Measurements from ENCODE around the gene OXCT1. TPM values are rescaled to one million over a fixed set of nuclear protein-coding genes. Genes with fewer than 3 reads are reported as not detected.
A peak's percentile ranks its signal among the peaks of the same experiment; 100 is the strongest.

The OXCT1 gene
- total RNA-seq, 2 donors from 2014 or later = 31.2 to 50.2 TPM

DNA sequence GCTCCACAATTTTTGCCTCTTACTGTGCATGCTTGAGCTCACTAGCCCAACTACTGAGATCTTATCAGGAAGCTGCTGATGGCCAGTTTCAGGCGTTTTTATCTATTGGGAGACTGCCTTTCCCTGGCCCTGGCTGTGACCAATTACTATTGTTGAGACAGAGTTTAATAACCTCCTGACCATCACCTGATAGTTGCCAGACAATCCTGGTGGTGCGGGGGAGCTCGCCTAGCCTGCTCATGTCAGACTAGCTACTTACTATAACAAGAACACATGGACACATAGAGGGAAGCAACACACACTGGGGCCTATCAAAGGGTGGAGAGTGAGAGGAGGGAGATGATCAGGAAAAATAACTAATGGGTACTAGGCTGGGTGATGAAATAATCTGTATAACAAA lies 13.0 kb upstream of the OXCT1 start:
- ATAC-seq = no peak
- Mint-ChIP-seq H3K4me3 (no peak overlapping the region), H3K27me3 (peaks cover 21% of the 10 kb centered on the region in 2 donors), H3K9me3 (no peaks in the 10 kb centered on the region), H3K4me1 (ENCODE audit: low read depth in 2 of 2) (no peaks in the 10 kb centered on the region), H3K36me3 (no peaks in the 10 kb centered on the region), H3K27ac (no peak overlapping the region)
- DNase-seq (ENCODE audit: low spot score) = no peak

DNA sequence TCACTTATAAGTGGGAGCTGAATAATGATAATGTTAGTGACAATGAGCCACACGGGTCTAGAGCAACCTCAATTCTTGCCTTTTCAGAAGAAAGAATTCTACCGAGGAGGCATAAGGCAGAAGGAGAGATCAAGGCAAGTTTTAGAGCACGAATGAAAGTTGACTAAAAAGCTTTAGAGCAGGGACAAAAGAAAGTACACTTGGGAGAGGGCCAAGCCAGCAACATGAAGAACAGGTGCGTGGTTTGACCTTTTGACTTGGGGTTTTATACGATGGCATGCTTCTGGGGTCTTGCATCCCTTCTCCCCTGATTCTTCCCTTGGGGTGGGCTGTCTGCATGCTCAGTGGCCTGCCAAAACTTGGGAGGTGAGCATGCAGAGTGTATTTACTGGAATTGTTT lies 12.5 kb upstream of the OXCT1 start:
- DNase-seq (ENCODE audit: low spot score) (no peak), ATAC-seq (no peak)
- H3K4me3 Mint-ChIP-seq = no peak overlapping the region
- H3K36me3 Mint-ChIP-seq = no peaks in the 10 kb centered on the region
- H3K4me1 Mint-ChIP-seq (ENCODE audit: low read depth in 2 of 2) = no peaks in the 10 kb centered on the region
- no peak overlapping the region for H3K27ac Mint-ChIP-seq
- H3K27me3 Mint-ChIP-seq = peaks cover 16 to 19% of the 10 kb centered on the region in 2 donors
- no peaks in the 10 kb centered on the region for H3K9me3 Mint-ChIP-seq

DNA sequence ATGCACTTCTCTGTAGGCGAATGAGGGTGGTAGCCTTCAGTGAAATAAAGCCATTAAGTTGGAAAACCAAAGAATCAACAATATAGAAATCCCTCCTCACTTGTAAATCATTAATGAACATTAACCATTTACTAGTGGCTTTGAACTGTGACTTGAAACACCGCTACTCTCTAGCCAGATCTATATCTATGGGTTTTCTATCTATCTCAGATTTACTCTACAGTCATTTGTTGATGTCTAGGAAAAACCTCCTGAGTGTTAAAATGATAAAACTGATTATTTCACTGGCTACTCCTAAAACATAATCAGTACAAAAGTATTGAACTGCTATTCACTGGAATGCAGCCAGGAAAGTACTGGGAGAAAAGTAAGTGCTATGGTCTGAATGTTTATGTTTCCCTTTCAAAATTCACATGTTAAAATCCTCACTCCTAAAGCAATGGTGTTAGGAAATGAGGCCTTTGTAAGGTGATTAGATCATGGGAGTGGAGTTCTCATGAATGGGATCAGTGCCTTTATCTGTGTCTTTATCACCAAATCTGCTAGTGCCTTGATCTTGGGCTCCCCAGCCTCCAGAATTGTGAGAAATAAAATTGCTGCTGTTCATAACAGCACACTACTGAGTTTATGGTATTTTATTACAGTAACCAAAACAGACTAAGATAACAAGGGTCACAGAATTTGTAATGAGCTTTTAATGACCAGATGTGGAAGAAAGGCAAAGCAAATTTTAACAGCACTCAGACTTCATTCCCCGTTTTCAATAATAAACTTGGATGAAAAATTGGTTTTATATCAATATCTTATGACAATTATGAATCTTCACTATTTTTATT lies 8.6 kb upstream of the OXCT1 start:
- Mint-ChIP-seq H3K9me3 (no peaks in the 10 kb centered on the region), H3K4me3 (no peak overlapping the region), H3K4me1 (ENCODE audit: low read depth in 2 of 2) (no peaks in the 10 kb centered on the region), H3K27ac (no peak overlapping the region), H3K27me3 (peaks cover 14 to 21% of the 10 kb centered on the region in 2 donors), H3K36me3 (no peaks in the 10 kb centered on the region)
- no peak for DNase-seq (ENCODE audit: low spot score)
- ATAC-seq = no peak

DNA sequence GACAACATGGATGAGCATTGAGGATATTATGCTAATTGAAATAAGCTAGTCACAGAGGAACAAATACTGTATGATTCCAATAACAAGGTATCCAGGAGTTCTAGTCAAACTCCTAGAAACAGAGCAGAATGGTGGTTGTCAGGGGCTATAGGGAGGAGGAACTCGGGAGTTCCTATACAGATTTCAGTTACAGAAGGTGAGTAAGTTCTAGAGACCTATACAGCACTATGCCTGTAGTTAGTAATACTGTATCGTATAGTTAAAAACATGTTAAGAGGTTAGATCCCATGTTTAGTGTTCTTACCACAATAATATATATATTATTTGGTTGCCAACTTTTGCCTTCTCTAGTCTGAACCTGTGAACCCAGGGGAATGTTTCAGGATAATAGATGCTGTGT lies 7.9 kb upstream of the OXCT1 start:
- no peak overlapping the region for H3K27ac Mint-ChIP-seq
- H3K36me3 Mint-ChIP-seq = no peaks in the 10 kb centered on the region
- peaks cover 14 to 22% of the 10 kb centered on the region in 2 donors for H3K27me3 Mint-ChIP-seq
- no peaks in the 10 kb centered on the region for H3K9me3 Mint-ChIP-seq
- no peaks in the 10 kb centered on the region for H3K4me1 Mint-ChIP-seq (ENCODE audit: low read depth in 2 of 2)
- DNase-seq (ENCODE audit: low spot score) (no peak), ATAC-seq (no peak)
- H3K4me3 Mint-ChIP-seq = no peak overlapping the region

DNA sequence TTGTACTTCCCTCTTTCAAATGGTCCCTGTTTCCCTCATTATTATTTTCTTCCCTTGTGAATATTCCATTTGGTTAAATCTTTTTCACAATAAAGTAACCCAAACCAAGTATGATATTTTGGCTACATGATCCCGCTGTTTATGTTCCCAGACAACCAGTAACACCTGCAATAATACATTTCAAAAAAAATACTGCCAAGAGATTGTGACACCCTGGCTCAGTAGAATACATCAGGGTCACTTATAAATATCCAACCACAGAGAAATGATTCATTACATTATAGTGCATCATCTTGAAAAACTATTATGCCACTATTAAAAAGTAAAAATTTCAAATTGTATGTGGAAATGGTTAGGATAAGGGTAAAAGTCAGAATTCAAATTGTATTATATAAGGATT lies 7.2 kb upstream of the OXCT1 start:
- peaks cover 14 to 22% of the 10 kb centered on the region in 2 donors for H3K27me3 Mint-ChIP-seq
- no peaks in the 10 kb centered on the region for H3K9me3 Mint-ChIP-seq
- H3K4me3 Mint-ChIP-seq = no peak overlapping the region
- no peak overlapping the region for H3K27ac Mint-ChIP-seq
- ATAC-seq (no peak), DNase-seq (ENCODE audit: low spot score) (no peak)
- no peaks in the 10 kb centered on the region for H3K4me1 Mint-ChIP-seq (ENCODE audit: low read depth in 2 of 2)
- H3K36me3 Mint-ChIP-seq = no peaks in the 10 kb centered on the region

DNA sequence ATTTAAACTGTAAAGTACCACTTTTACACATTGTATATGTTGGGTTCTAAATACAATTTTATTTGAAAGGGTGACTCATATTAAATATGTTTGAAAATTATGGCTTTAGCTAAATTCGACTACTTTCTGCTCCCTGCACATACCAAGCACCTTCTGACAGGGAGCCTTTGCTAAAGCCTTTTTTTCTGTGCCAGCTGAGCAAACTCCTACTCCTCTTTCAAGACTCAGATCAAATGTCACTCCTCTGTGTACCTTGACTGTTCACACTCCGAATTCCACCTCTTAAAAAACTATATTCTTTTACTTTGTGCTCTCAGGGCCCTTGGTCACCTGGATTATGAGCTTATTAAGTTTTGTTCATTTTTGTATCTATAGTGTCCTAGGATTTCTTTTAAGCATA lies 6.5 kb upstream of the OXCT1 start:
- no peak overlapping the region for H3K27ac Mint-ChIP-seq
- H3K4me1 Mint-ChIP-seq (ENCODE audit: low read depth in 2 of 2) = no peaks in the 10 kb centered on the region
- H3K9me3 Mint-ChIP-seq = no peaks in the 10 kb centered on the region

DNA sequence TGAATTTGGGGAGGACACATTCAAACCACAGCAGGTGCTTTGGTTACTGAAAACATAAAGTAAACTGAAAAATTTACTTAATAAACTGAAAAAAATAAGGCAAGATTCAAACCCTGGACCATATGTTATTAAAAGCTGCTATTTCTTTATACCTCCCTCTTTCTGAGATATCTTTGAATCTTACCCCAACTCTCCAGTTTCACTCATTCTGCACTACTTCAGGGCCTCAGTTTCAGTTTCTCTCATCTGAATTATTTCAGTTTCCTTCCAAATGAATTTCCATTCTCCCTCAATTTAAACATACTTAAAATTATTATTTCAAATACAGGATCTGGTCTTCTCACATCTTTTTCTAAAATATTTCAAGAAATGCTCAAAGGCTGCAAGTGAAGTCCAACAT lies 4.9 kb upstream of the OXCT1 start:
- H3K4me3 Mint-ChIP-seq = no peak overlapping the region

More for the DNA sequence above, 6.5 kb upstream of the OXCT1 start:
- H3K36me3 Mint-ChIP-seq = no peaks in the 10 kb centered on the region
- DNase-seq (ENCODE audit: low spot score) (no peak), ATAC-seq (no peak)
- no peak overlapping the region for H3K4me3 Mint-ChIP-seq
- H3K27me3 Mint-ChIP-seq = peaks cover 14 to 22% of the 10 kb centered on the region in 2 donors

DNA sequence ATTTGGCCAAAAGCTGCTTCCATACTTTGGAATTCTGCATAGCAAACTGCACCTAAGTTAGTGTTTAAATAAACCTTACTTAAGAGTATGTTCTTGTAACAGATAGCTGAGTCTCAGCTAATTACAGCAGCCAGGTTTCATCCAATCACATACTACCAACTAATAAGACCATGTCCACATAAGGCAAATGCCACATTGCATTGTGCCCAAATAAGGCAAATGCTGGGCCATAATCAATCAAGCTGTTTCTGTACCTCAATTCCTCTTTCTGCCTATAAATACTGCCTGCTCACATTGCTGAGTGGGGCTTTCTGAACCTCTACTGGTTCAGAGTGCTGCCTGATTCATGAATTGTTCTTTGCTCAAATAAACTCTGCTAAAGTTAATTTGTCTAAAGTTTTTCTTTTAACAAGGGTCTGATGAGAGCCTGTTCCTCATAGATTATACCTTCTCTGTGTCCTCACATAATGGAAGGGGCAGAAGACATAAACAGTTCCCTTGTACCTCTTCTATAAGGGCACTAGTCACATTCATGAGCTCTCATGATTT lies 4.4 kb upstream of the OXCT1 start:
- no peak for DNase-seq (ENCODE audit: low spot score)
- Mint-ChIP-seq H3K27me3 (peaks cover 10 to 14% of the 10 kb centered on the region in 2 donors), H3K36me3 (no peaks in the 10 kb centered on the region), H3K9me3 (no peaks in the 10 kb centered on the region), H3K4me1 (ENCODE audit: low read depth in 2 of 2) (peaks cover 6 to 7% of the 10 kb centered on the region in 2 donors), H3K4me3 (no peak overlapping the region), H3K27ac (no peak overlapping the region)
- no peak for ATAC-seq

More for the DNA sequence above, 4.9 kb upstream of the OXCT1 start:
- Mint-ChIP-seq H3K4me1 (ENCODE audit: low read depth in 2 of 2) (peaks cover 6 to 7% of the 10 kb centered on the region in 2 donors), H3K27ac (no peak overlapping the region), H3K27me3 (peaks cover 14 to 19% of the 10 kb centered on the region in 2 donors), H3K9me3 (no peaks in the 10 kb centered on the region), H3K36me3 (no peaks in the 10 kb centered on the region)
- ATAC-seq (no peak), DNase-seq (ENCODE audit: low spot score) (no peak)

DNA sequence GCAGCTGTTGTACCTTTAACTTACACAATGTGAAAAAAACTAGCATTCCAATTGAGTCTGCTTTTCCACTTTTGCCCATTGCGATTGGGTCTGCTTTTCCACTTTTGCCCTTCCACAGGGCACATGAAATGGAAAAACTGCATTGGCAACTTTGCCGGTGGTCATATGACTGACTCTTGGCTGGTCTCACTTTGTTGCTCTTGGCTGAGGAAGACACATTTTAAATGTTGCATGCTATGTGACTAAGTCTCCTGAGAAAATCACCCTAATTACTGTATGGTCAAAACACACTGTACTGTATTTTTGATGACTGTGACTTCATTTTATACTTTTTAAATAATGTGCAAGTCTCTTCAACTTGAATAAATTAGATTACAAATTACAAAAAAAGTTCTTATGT lies 1.6 kb upstream of the OXCT1 start:
- Mint-ChIP-seq H3K27me3 (peaks cover 2 to 5% of the 10 kb centered on the region in 2 donors), H3K4me3 (no peak overlapping the region), H3K9me3 (no peaks in the 10 kb centered on the region), H3K27ac (no peak overlapping the region), H3K36me3 (no peaks in the 10 kb centered on the region), H3K4me1 (ENCODE audit: low read depth in 2 of 2) (peaks cover 23 to 29% of the 10 kb centered on the region in 2 donors)
- no peak for DNase-seq (ENCODE audit: low spot score)
- ATAC-seq = no peak

DNA sequence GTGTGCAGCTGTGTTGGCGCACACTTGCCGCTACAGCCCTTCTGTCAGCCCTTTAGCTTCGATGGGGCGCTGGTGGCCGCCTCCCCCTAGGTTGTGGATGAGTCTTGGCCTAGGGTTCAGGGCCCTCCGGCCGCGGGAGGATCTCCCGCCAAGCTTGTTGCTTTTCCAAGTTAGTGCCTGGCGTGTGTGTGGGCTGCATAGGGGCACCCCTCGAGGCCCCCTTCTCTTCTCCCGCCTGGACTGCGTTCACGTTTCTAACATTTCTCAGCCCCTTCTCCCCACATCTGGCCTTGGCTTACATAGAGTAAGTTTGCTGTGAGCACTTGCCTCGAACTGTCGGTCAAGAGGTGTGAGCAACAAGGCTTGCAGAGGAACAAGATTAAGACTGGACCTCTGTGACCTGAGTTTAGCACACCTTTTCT lies 413 bp upstream of the OXCT1 start:
- no peaks in the 10 kb centered on the region for H3K9me3 Mint-ChIP-seq
- H3K4me1 Mint-ChIP-seq (ENCODE audit: low read depth in 2 of 2) = peaks cover 27 to 37% of the 10 kb centered on the region in 2 donors
- H3K27ac Mint-ChIP-seq = peak overlapping the region; percentile 79 to 82
- DNase-seq (ENCODE audit: low spot score) = no peak
- ATAC-seq = no peak
- H3K36me3 Mint-ChIP-seq = no peaks in the 10 kb centered on the region
- H3K4me3 Mint-ChIP-seq = peak overlapping the region; percentile 89
- H3K27me3 Mint-ChIP-seq = peaks cover 0 to 5% of the 10 kb centered on the region in 2 donors

DNA sequence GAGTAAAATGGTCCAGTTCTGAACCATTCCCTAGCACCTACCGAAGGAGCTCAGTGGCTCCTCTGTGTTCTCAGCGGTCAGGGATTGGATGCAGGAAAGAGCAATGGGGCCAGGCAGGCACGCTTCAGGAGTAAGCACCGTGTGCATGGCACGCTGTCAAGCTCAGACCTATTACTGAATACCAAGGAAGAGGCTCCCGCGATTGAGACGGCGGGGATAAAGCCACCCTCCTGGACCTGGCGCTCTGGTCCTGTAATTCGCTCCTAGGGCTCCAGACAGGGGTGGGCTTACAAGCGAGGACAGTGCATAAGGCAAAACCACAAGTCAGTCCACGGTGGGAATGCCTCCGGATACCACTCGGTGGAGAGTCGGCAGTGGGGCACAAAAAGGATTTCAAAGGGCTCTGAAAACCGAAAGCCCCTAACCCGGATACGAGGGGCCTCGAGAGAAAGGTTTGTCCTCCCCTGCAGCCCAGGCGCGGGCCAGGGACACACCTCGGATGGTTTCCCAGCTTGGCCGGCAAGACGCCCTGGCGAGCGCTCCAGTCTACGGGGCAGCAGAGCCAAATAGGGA lies 988 bp downstream of the OXCT1 start:
- H3K4me1 Mint-ChIP-seq (ENCODE audit: low read depth in 2 of 2) = peaks cover 33 to 51% of the 10 kb centered on the region in 2 donors
- ATAC-seq = no peak
- H3K4me3 Mint-ChIP-seq = peak overlapping the region; percentile 89
- peaks cover 0 to 2% of the 10 kb centered on the region in 2 donors for H3K27me3 Mint-ChIP-seq
- no peaks in the 10 kb centered on the region for H3K9me3 Mint-ChIP-seq
- DNase-seq (ENCODE audit: low spot score) = no peak
- H3K27ac Mint-ChIP-seq = peak overlapping the region; percentile 79 to 82
- H3K36me3 Mint-ChIP-seq = no peaks in the 10 kb centered on the region

DNA sequence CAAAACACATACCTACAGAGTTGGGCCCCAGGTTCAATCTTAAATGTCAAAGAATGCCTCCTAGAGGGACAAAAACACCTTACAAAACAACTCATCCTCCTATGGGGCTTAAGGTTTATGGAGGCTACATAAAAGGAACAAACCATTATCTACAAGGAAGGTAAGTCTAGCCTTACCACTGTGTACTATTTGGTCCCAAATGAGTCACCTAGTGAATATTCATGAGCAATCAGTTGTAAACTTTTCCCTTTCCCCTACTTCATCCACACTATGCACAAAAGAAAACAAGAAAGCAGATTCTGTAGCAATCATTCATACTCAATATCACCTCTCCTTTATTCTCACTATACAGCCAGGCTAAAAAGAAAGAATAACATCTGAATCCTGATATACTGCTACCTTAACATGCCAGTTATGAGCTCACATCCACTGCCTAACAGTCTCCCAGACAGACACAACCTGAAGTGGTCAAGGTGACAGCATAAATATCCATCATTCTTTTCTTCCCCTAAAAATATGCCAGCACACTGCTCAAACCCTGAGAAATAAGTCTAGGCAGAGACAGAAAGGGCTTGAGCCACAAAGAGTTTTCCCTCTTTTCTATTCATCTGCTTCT lies 6.2 kb downstream of the OXCT1 start:
- no peak for ATAC-seq
- no peaks in the 10 kb centered on the region for H3K27me3 Mint-ChIP-seq
- no peaks in the 10 kb centered on the region for H3K9me3 Mint-ChIP-seq
- DNase-seq (ENCODE audit: low spot score) = no peak
- no peak overlapping the region for H3K4me3 Mint-ChIP-seq
- peak overlapping the region in 1 of 2 donors; percentile 4 for H3K27ac Mint-ChIP-seq
- H3K36me3 Mint-ChIP-seq = peaks cover 8% of the 10 kb centered on the region
- H3K4me1 Mint-ChIP-seq (ENCODE audit: low read depth in 2 of 2) = peaks cover 31 to 53% of the 10 kb centered on the region in 2 donors

DNA sequence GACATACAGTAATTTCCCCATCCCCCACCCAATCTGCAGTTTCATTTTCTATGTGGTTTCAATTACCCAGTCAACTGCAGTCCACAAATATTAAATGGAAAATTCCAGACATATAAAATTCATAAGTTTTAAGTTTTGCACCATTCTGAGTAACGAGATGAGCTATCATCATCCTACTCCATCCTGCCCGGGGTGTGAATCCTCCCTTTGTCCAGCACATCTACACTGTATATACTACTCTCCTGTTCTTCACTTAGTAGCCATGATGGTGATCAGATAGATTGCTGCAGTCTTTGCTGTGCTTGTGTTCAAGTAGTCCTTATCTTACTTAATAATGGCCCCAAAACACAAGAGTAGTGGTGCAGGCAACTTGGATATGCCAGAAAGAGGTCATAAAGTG lies 11.3 kb downstream of the OXCT1 start:
- no peak overlapping the region for H3K4me3 Mint-ChIP-seq
- H3K4me1 Mint-ChIP-seq (ENCODE audit: low read depth in 2 of 2) = peaks cover 9 to 12% of the 10 kb centered on the region in 2 donors
- DNase-seq (ENCODE audit: low spot score) (no peak), ATAC-seq (no peak)
- peak overlapping the region; percentile 37 to 78 for H3K27ac Mint-ChIP-seq
- H3K27me3 Mint-ChIP-seq = no peaks in the 10 kb centered on the region
- H3K36me3 Mint-ChIP-seq = peaks cover 9% of the 10 kb centered on the region
- H3K9me3 Mint-ChIP-seq = no peaks in the 10 kb centered on the region

DNA sequence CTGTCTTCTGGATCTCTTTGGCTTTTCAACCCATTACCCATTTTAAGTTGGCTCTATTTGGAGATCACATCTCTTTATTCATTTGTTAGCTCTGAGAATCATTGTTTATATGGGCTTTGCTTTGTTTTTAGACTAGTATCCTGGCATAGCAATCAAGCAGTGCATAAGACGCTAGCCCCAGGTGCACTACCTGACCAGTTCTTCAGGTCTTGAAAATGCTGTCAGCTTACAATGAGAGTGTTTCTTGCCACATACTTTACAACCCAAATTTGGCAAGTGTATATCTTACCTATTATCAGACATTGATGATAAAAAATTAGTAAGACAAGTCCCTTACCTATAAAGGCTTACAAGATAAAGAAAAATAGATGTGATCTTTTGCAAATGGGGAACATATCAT lies 12.2 kb downstream of the OXCT1 start:
- H3K27me3 Mint-ChIP-seq = no peaks in the 10 kb centered on the region
- H3K27ac Mint-ChIP-seq = no peak overlapping the region
- no peak overlapping the region for H3K4me3 Mint-ChIP-seq
- ATAC-seq (no peak), DNase-seq (ENCODE audit: low spot score) (no peak)
- H3K36me3 Mint-ChIP-seq = peaks cover 11% of the 10 kb centered on the region
- no peaks in the 10 kb centered on the region for H3K9me3 Mint-ChIP-seq
- H3K4me1 Mint-ChIP-seq (ENCODE audit: low read depth in 2 of 2) = peaks cover 3 to 6% of the 10 kb centered on the region in 2 donors

All from natural killer cell treated with Interleukin-12 subunit alpha and Interleukin-12 subunit beta and Interleukin-15 and Interleukin-18, amount 100 ng/mL, for 72 hours (primary cell).